Fibroblast of lung (primary cell): ENCODE results near the gene AKR1C2.
"Not testable (repeated sequence)": the region's sequence is repeated elsewhere in the genome, so short reads cannot be mapped to it uniquely, and the experiment has no call there.

Source experiments
- CTCF ChIP-seq, 2 donors: IDR thresholded peaks in 1 of 2; conservative IDR thresholded peaks in 1 of 2; 1 replicate in 1 of 2; 2 replicates in 1 of 2; pipeline ENCODE4 v1.5.1; 2011 to 2012; ENCODE audit warnings: low read length in 2 of 2, control low read depth in 1 of 2, inconsistent platforms in 1 of 2, low read depth in 1 of 2, mild to moderate bottlenecking in 1 of 2
- EZH2 ChIP-seq: IDR thresholded peaks from 2 replicates; pipeline ENCODE4 v1.5.1; 2012; ENCODE audit warnings: low read length, control low read depth, mild to moderate bottlenecking; ENCODE audit errors: missing control alignments

- TF ChIP-seq CTCF (conservative IDR thresholded peaks at IDR 0.05 in 1 of 2, IDR thresholded peaks at IDR 0.05 in 1 of 2; ENCODE audit: low read depth in 1 of 2, low read length in 2 of 2); EZH2: not testable (repeated sequence)
Measured at GRCh38 chr10:4956955-4957645, 46.6 kb downstream of the AKR1C2 start.
